KOPT-K1 (cell line): ENCODE measurements around the gene ZFP91.

ENCODE experiments used
- H3K27ac ChIP-seq: fragments of 200-600 bp; sonication (generic); 2 replicates; pipeline ENCODE4 v1.5.1; 2016; ENCODE audit warnings: antibody characterized with exemption, mild to moderate bottlenecking, low read depth, low read length; ENCODE audit not compliant: poor library complexity, severe bottlenecking
- H3K36me3 ChIP-seq: fragments of 200-600 bp; sonication (generic); 2 replicates; pipeline ENCODE4 v1.5.1; 2017; ENCODE audit warnings: antibody characterized with exemption, mild to moderate bottlenecking, low read length, moderate library complexity; ENCODE audit not compliant: insufficient read depth
- H3K9me3 ChIP-seq: fragments of 200-600 bp; sonication (generic); 2 replicates; pipeline ENCODE4 v1.5.1; 2017; ENCODE audit warnings: antibody characterized with exemption, low read length, mild to moderate bottlenecking; ENCODE audit not compliant: insufficient read depth, poor library complexity, severe bottlenecking

Gene ZFP91

GRCh38 chr11:58576887-58577471 is 1.9 kb upstream of the ZFP91 start:
- Histone ChIP-seq H3K27ac (peak overlapping the region; percentile 99), H3K36me3 (peaks cover 9% of the 10 kb centered on the region; the same call in 1 of the 2 replicates), H3K9me3 (no peaks in the 10 kb centered on the region)

- Histone ChIP-seq H3K36me3 (peaks cover 11% of the 10 kb centered on the region; the same call in 1 of the 2 replicates), H3K9me3 (no peaks in the 10 kb centered on the region), H3K27ac (peak overlapping the region; percentile 99)
Observed at GRCh38 chr11:58577555-58578135, 1.2 kb upstream of the ZFP91 start.

- Histone ChIP-seq H3K36me3 (peaks cover 11% of the 10 kb centered on the region; the same call in 1 of the 2 replicates), H3K9me3 (no peaks in the 10 kb centered on the region)
Observed at GRCh38 chr11:58578136-58578634, 678 bp upstream of the ZFP91 start.

GRCh38 chr11:58579192-58580129 is 598 bp downstream of the ZFP91 start:
- Histone ChIP-seq H3K9me3 (no peaks in the 10 kb centered on the region), H3K27ac (peak overlapping the region; percentile 99), H3K36me3 (peaks cover 11% of the 10 kb centered on the region)

More at GRCh38 chr11:58578136-58578634, 678 bp upstream of the ZFP91 start:
- H3K27ac ChIP-seq = peak overlapping the region; percentile 99

- Histone ChIP-seq H3K27ac (peak overlapping the region; percentile 99), H3K36me3 (peaks cover 18% of the 10 kb centered on the region), H3K9me3 (no peaks in the 10 kb centered on the region)
Observed at GRCh38 chr11:58580311-58580710, 1.4 kb downstream of the ZFP91 start.

- no peaks in the 10 kb centered on the region for H3K9me3 ChIP-seq
- no peak overlapping the region for H3K27ac ChIP-seq
- H3K36me3 ChIP-seq = peaks cover 39% of the 10 kb centered on the region
Observed at GRCh38 chr11:58582437-58582836, 3.6 kb downstream of the ZFP91 start.

GRCh38 chr11:58586998-58587397 is 8.1 kb downstream of the ZFP91 start:
- Histone ChIP-seq H3K36me3 (peaks cover 73% of the 10 kb centered on the region), H3K27ac (no peak overlapping the region), H3K9me3 (no peaks in the 10 kb centered on the region)

- Histone ChIP-seq H3K9me3 (no peaks in the 10 kb centered on the region), H3K36me3 (peaks cover 83% of the 10 kb centered on the region), H3K27ac (no peak overlapping the region)
Observed at GRCh38 chr11:58591659-58592058, 12.8 kb downstream of the ZFP91 start.

GRCh38 chr11:58592760-58593472 is 14.1 kb downstream of the ZFP91 start:
- H3K36me3 ChIP-seq = peaks cover 70% of the 10 kb centered on the region
- H3K27ac ChIP-seq = no peak overlapping the region
- no peaks in the 10 kb centered on the region for H3K9me3 ChIP-seq

GRCh38 chr11:58594826-58595225 is 16.0 kb downstream of the ZFP91 start:
- Histone ChIP-seq H3K9me3 (no peaks in the 10 kb centered on the region), H3K27ac (no peak overlapping the region), H3K36me3 (peaks cover 63% of the 10 kb centered on the region)

- H3K36me3 ChIP-seq = peaks cover 47% of the 10 kb centered on the region
- no peak overlapping the region for H3K27ac ChIP-seq
- no peaks in the 10 kb centered on the region for H3K9me3 ChIP-seq
Observed at GRCh38 chr11:58596621-58597020, 17.8 kb downstream of the ZFP91 start.

GRCh38 chr11:58597486-58598144 is 18.8 kb downstream of the ZFP91 start:
- Histone ChIP-seq H3K27ac (no peak overlapping the region), H3K9me3 (no peaks in the 10 kb centered on the region), H3K36me3 (peaks cover 46% of the 10 kb centered on the region)

GRCh38 chr11:58600510-58600909 is 21.6 kb downstream of the ZFP91 start:
- H3K9me3 ChIP-seq = no peaks in the 10 kb centered on the region
- peaks cover 31% of the 10 kb centered on the region for H3K36me3 ChIP-seq
- no peak overlapping the region for H3K27ac ChIP-seq
